GM23248 (cell line): Measurements from ENCODE around the gene NLRP4. TPM values are rescaled to one million over a fixed set of nuclear protein-coding genes. Genes with fewer than 3 reads are reported as not detected.

Experiments
- DNase-seq: peaks from one replicate; pipeline ENCODE4 v3.0.0-alpha.2; 2015
- H2AFZ ChIP-seq: fragments of 200-600 bp; sonication (generic); 2 replicates; pipeline ENCODE4 v1.6.1; 2016; ENCODE audit warnings: antibody characterized with exemption
- H3F3A ChIP-seq: fragments of 200-600 bp; sonication (generic); 2 replicates; pipeline ENCODE4 v1.6.1; 2016; ENCODE audit warnings: mild to moderate bottlenecking, antibody characterized with exemption, mixed run types; ENCODE audit not compliant: insufficient read depth
- H3K27ac ChIP-seq: fragments of 200-600 bp; sonication (generic); 2 replicates; pipeline ENCODE4 v1.5.1; 2016; ENCODE audit warnings: mild to moderate bottlenecking
- H3K27me3 ChIP-seq: fragments of 200-600 bp; sonication (generic); replicated peaks from 2 replicates; pipeline ENCODE4 v1.6.1; 2016; ENCODE audit warnings: mild to moderate bottlenecking; ENCODE audit not compliant: insufficient read depth
- H3K36me3 ChIP-seq: fragments of 200-600 bp; sonication (generic); 2 replicates; pipeline ENCODE4 v1.6.1; 2016; ENCODE audit warnings: low read depth, mild to moderate bottlenecking
- H3K4me1 ChIP-seq: fragments of 200-600 bp; sonication (generic); 2 replicates; pipeline ENCODE4 v1.6.1; 2016; ENCODE audit warnings: mild to moderate bottlenecking; ENCODE audit not compliant: insufficient read depth
- H3K4me2 ChIP-seq: fragments of 200-600 bp; sonication (generic); one replicate; pipeline ENCODE4 v1.6.1; 2016; ENCODE audit warnings: mild to moderate bottlenecking; ENCODE audit not compliant: unreplicated experiment
- H3K4me3 ChIP-seq: fragments of 200-600 bp; sonication (generic); 2 replicates; pipeline ENCODE4 v1.5.1; 2016; ENCODE audit warnings: mild to moderate bottlenecking
- H3K79me2 ChIP-seq: fragments of 200-600 bp; sonication (generic); 2 replicates; pipeline ENCODE4 v1.6.1; 2016; ENCODE audit warnings: mild to moderate bottlenecking; ENCODE audit not compliant: insufficient read depth
- H3K9ac ChIP-seq: fragments of 200-600 bp; sonication (generic); 2 replicates; pipeline ENCODE4 v1.6.1; 2016; ENCODE audit warnings: mild to moderate bottlenecking
- H3K9me2 ChIP-seq: fragments of 200-600 bp; sonication (generic); 2 replicates; pipeline ENCODE4 v1.6.1; 2016; ENCODE audit warnings: mixed run types, mild to moderate bottlenecking, moderate library complexity; ENCODE audit not compliant: insufficient read depth
- H3K9me3 ChIP-seq: fragments of 200-600 bp; sonication (generic); one replicate; pipeline ENCODE4 v1.6.1; 2017; ENCODE audit warnings: low read depth
- H4K20me1 ChIP-seq: fragments of 200-600 bp; sonication (generic); 2 replicates; pipeline ENCODE4 v1.6.0; 2016; ENCODE audit not compliant: insufficient read depth
- EZH2 ChIP-seq: fragments of 200-600 bp; sonication (generic); IDR thresholded peaks from 2 replicates; pipeline ENCODE4 v1.6.1; 2018; ENCODE audit warnings: antibody characterized with exemption, mild to moderate bottlenecking; ENCODE audit not compliant: insufficient read depth, poor library complexity, severe bottlenecking
- EZH2phosphoT487 ChIP-seq: fragments of 200-600 bp; sonication (generic); IDR thresholded peaks from 2 replicates; pipeline ENCODE4 v1.6.1; 2018; ENCODE audit warnings: antibody characterized with exemption, moderate library complexity, mild to moderate bottlenecking, low read depth; ENCODE audit not compliant: insufficient read depth
- WGBS, 2 experiments: methylation state at CpG; one replicate each; pipeline ENCODE4 v1.1.6; 2015 to 2017; ENCODE audit warnings: low lambda C conversion rate in 2 of 2, low coverage in 1 of 2; ENCODE audit errors: missing lambda C conversion rate in 2 of 2; 5-methylcytosine and 5-hydroxymethylcytosine counted together
- in situ Hi-C: fragments of 300-500 bp; cut with MboI; formaldehyde crosslinking; loops from 2 replicates; pipeline ENCODE4 v1.15.0; 2020
- polyA plus RNA-seq: library from polyadenylated mRNA; unstranded; fragments of >200 nt; fragmentation: Nextera tagmentation; extraction: Ambion mirVana; gene quantifications from 2 replicates; pipeline ENCODE4 v1.2.1, GENCODE V29; 2016
- total RNA-seq: library from RNA; depleted of rRNA; stranded (reverse); fragments of >200 nt; shearing (Covaris generic); gene quantifications from 2 replicates; pipeline ENCODE4 v1.2.3, GENCODE V29; 2014

The NLRP4 gene
- total and polyA plus RNA-seq, 2 experiments from 2014 or later: not detected

GRCh38 chr19:55907286-55907685 is 70.9 kb downstream of the NLRP4 start:
- no peak overlapping the region for H2AFZ ChIP-seq
- 13 to 14% methylated on average over 7 of the region's 7 CpGs for WGBS, 2 experiments
- no peaks in the 10 kb centered on the region for H3K4me1 ChIP-seq
- H3K4me2 ChIP-seq: no peak overlapping the region
- H3K79me2 ChIP-seq: no peaks in the 10 kb centered on the region
- H3K9me2 ChIP-seq: no peaks in the 10 kb centered on the region
- H3K9me3 ChIP-seq: no peaks in the 10 kb centered on the region
- in situ Hi-C loops: no loop called here
- no peaks in the 10 kb centered on the region for H4K20me1 ChIP-seq
- no peaks in the 10 kb centered on the region for H3F3A ChIP-seq
- no peaks in the 10 kb centered on the region for H3K27me3 ChIP-seq
- no peak for DNase-seq
- TF ChIP-seq EZH2phosphoT487 (no peak), EZH2 (no peak)
- no peak overlapping the region for H3K27ac ChIP-seq
- no peaks in the 10 kb centered on the region for H3K36me3 ChIP-seq
- no peak overlapping the region for H3K4me3 ChIP-seq
- no peak overlapping the region for H3K9ac ChIP-seq

DNA sequence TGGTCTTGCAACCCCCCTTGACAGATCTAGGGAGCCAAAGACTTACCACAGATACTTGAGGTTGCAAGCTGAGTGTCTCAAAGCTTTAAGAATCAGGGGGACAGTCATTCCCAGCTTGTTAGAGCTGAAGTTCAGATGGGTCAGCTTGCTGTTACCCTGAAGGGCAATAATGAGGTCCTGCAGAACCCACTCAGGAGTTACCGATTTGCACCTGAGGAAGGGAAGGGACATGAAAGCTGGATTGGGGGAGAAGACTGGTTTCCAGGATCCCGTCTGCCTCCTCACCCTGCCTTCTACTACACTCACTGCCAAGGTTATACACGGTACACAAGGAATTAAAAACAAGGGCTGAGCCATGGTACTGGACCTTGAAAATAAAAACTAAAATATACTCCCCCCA is 71.4 kb downstream of the NLRP4 start:
- no peak overlapping the region for H3K4me3 ChIP-seq
- no peak for DNase-seq

DNA sequence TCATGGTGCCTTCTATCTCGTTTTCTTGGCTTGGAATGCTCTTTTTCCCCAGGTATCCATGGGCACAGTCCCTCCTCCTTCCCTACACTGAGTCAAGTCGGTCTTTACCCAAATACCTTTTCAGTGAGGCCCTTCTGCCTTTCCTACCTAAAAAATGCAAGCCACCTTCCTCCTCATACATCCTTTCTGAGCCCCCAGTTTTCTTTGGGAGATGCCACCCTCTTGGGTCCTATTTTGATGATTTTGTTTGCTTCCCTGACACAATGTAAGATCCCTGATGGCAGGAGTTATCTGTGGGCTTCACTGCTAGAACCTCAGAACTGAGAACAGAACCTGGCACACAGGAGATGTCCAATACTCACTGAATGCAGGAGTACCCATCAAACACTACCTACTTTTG is 73.5 kb downstream of the NLRP4 start:
- no peak overlapping the region for H2AFZ ChIP-seq
- no peaks in the 10 kb centered on the region for H3K4me1 ChIP-seq
- H3K4me2 ChIP-seq: no peak overlapping the region
- no peaks in the 10 kb centered on the region for H3K9me2 ChIP-seq
- no peak for TF ChIP-seq EZH2
- TF ChIP-seq EZH2phosphoT487: no peak
- H4K20me1 ChIP-seq: no peaks in the 10 kb centered on the region
- H3K4me3 ChIP-seq: no peak overlapping the region
- no peaks in the 10 kb centered on the region for H3K79me2 ChIP-seq
- no peak for DNase-seq
- H3K36me3 ChIP-seq: no peaks in the 10 kb centered on the region
- H3F3A ChIP-seq: no peaks in the 10 kb centered on the region
- no peak overlapping the region for H3K9ac ChIP-seq
- 0 to 1% methylated on average over 2 of the region's 2 CpGs for WGBS, 2 experiments
- H3K27me3 ChIP-seq: no peaks in the 10 kb centered on the region
- in situ Hi-C loops: no loop called here
- no peak overlapping the region for H3K27ac ChIP-seq
- H3K9me3 ChIP-seq: no peaks in the 10 kb centered on the region

More for the DNA sequence above, 71.4 kb downstream of the NLRP4 start:
- Histone ChIP-seq H3K79me2 (no peaks in the 10 kb centered on the region), H3K27ac (no peak overlapping the region), H3K36me3 (no peaks in the 10 kb centered on the region), H4K20me1 (no peaks in the 10 kb centered on the region), H3K9ac (no peak overlapping the region), H2AFZ (no peak overlapping the region), H3K27me3 (no peaks in the 10 kb centered on the region), H3K4me2 (no peak overlapping the region), H3K9me2 (no peaks in the 10 kb centered on the region), H3K9me3 (no peaks in the 10 kb centered on the region), H3F3A (no peaks in the 10 kb centered on the region), H3K4me1 (no peaks in the 10 kb centered on the region)
- TF ChIP-seq EZH2: no peak
- TF ChIP-seq EZH2phosphoT487: no peak
- in situ Hi-C loops: no loop called here
- 37 to 45% methylated on average over 3 of the region's 3 CpGs for WGBS, 2 experiments

DNA sequence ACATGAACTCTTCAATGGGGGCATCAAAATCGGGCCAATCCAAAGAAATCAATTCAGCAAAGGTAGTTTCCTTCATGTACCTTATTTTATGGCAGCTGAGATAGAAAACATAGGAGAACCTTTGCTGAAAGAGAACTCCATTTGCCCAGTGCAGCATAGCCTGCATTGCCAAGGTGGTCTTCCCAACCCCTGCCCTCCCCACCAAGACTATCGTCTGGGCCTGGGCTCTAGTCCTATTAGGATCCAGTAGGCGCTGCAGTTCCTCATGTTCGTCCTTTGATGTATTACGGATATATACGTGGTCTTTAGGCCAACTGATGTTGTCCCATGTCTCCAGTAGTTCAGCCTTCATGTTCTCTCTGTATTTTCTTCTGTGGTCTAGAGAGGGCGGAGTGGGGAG is 76.6 kb downstream of the NLRP4 start:
- Histone ChIP-seq H3K9ac (no peak overlapping the region), H3K79me2 (no peaks in the 10 kb centered on the region), H3K27me3 (no peaks in the 10 kb centered on the region), H3K4me2 (no peak overlapping the region), H3K4me3 (no peak overlapping the region), H3F3A (no peaks in the 10 kb centered on the region), H3K27ac (no peak overlapping the region), H4K20me1 (no peaks in the 10 kb centered on the region), H3K9me3 (no peaks in the 10 kb centered on the region), H2AFZ (no peak overlapping the region), H3K36me3 (no peaks in the 10 kb centered on the region), H3K4me1 (no peaks in the 10 kb centered on the region), H3K9me2 (no peaks in the 10 kb centered on the region)
- DNase-seq: no peak
- TF ChIP-seq EZH2phosphoT487: no peak
- TF ChIP-seq EZH2: no peak
- in situ Hi-C loops: no loop called here
- 30 to 36% methylated on average over 7 of the region's 7 CpGs for WGBS, 2 experiments

DNA sequence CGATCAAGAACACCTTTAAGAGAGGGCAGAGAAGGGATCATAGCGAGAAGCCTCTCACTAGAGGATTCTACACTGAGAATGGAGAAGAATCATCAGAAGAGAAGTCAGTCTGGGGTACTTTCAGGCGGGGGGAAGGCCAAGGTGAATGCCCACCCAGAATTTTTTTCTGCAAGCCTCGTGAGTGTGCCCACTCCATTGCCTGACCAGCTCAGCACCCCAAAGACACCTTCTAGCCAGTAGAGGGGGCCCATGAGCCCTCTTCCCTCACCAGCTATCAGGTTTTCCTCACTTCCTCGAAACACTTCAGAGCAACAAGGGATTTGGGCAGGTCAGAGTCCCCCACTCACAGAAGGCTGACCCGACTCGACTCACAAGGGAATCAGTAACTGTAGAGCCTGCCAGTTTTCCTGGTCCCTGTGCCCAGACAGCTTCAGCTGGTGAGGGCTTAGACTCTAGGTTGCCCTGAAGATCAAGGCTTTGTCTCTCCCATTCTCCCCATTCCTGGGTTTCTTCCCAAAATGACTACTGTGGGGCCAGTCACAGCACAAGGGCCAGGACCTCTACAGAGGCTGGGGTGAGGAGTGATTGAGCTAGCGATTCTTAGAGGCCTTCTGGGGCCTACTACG is 77.4 kb downstream of the NLRP4 start:
- Histone ChIP-seq H4K20me1 (no peaks in the 10 kb centered on the region), H3F3A (no peaks in the 10 kb centered on the region), H3K9ac (no peak overlapping the region), H3K27me3 (no peaks in the 10 kb centered on the region), H3K4me3 (no peak overlapping the region), H3K79me2 (no peaks in the 10 kb centered on the region), H3K9me2 (no peaks in the 10 kb centered on the region), H3K9me3 (no peaks in the 10 kb centered on the region), H2AFZ (no peak overlapping the region), H3K36me3 (no peaks in the 10 kb centered on the region), H3K27ac (no peak overlapping the region), H3K4me2 (no peak overlapping the region), H3K4me1 (no peaks in the 10 kb centered on the region)
- in situ Hi-C loops: no loop called here
- WGBS, 2 experiments: 11 to 12% methylated on average over 9 of the region's 9 CpGs
- TF ChIP-seq EZH2: no peak
- TF ChIP-seq EZH2phosphoT487: no peak
- DNase-seq: no peak
